ENCODE data around the gene ACY1.

ACY1 gene

DNA sequence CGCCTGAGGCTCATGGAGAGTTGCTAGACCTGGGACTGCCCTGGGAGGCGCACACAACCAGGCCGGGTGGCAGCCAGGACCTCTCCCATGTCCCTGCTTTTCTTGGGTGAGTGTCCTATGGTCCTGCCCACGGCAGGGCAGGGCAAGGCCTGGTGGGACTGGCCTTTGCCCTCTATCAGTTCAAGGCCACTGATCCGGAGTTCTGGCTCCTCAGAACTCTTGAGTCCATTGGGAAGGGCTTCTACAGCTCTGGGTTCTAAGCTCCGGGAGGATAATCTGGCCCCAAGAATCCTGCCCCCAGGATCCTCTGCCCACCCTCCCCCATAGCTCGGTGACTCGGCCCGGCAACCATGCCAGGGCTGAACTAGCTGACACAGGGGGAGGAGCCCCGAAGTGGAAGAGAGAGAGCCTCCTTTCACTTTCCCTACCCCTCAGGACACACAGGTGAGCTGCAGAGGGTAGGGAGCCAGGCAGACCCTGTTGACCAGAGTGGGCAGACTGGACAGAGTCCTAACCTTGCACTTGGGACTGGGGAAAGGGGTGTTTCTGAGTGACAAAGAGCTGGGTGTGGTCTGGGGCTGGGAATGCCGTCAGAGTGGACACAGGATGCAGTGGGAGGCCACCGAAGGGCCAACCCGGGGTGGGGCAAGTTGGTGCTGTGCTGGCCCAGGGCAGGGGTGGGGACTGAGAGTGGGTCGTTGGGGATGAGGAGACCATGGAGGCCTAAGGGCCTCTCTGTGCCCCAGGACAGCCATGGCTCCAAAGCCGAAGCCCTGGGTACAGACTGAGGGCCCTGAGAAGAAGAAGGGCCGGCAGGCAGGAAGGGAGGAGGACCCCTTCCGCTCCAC, 40.5 kb upstream of the ACY1 start:
- no peak for DNase-seq
- Histone ChIP-seq H3K9me3 (no peaks in the 10 kb centered on the region), H3K36me3 (peaks cover 3% of the 10 kb centered on the region; the same call in 1 of the 2 replicates), H3K4me3 (ENCODE audit: low read depth, low read length) (peak overlapping the region; percentile 51), H3K4me1 (no peaks in the 10 kb centered on the region; the same call in 1 of the 2 replicates), H3K27me3 (no peaks in the 10 kb centered on the region)
- no peak for TF ChIP-seq CTCF (IDR thresholded peaks at IDR 0.05; ENCODE audit: low read depth, low read length)

GRCh38 chr3:51943451-51944391, 39.6 kb upstream of the ACY1 start:
- no peak for TF ChIP-seq CTCF (IDR thresholded peaks at IDR 0.05; ENCODE audit: low read depth, low read length)
- Histone ChIP-seq H3K9me3 (no peaks in the 10 kb centered on the region), H3K27me3 (no peaks in the 10 kb centered on the region), H3K4me1 (no peaks in the 10 kb centered on the region; the same call in 1 of the 2 replicates), H3K36me3 (peaks cover 3% of the 10 kb centered on the region; the same call in 1 of the 2 replicates), H3K4me3 (ENCODE audit: low read depth, low read length) (no peak overlapping the region)
- no peak for DNase-seq

- H3K4me3 ChIP-seq (ENCODE audit: low read depth, low read length) = no peak overlapping the region
- H3K9me3 ChIP-seq = no peaks in the 10 kb centered on the region
- no peaks in the 10 kb centered on the region; the same call in 1 of the 2 replicates for H3K4me1 ChIP-seq
- no peak for DNase-seq
- H3K27me3 ChIP-seq = no peaks in the 10 kb centered on the region
- no peaks in the 10 kb centered on the region for H3K36me3 ChIP-seq
- TF ChIP-seq CTCF (IDR thresholded peaks at IDR 0.05; ENCODE audit: low read depth, low read length) = no peak
Measured at GRCh38 chr3:51944451-51945021, 38.8 kb upstream of the ACY1 start.

DNA sequence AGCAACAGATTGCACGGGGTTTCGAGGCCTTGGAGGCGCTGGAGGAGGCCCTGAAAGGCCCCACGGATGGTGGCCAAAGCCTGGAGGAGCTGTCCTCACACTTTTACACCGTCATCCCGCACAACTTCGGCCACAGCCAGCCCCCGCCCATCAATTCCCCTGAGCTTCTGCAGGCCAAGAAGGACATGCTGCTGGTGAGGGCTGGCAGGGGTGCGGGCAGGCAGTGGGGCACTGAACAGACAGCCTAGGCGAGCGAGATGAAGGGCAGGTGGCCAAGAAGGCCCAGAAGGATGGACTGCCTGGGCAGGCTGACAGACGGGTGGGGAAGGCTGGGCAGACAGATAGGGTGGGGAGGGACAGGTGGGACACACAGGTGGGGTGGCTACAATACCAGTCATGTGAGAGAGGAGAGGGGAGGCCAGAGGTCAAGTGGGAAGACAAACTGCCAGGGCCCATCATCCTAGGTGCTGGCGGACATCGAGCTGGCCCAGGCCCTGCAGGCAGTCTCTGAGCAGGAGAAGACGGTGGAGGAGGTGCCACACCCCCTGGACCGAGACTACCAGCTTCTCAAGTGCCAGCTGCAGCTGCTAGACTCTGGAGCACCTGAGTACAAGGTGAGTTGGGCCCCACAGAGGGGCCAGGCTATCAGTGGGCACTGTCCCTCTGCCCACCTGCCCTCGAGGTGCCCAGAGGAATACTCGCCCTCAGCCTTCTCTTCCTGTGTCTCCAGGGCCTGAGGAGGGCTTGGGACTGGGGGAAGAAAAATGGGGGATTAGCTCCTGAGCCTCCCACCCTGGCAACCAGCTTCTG, 38.1 kb upstream of the ACY1 start:
- H3K27me3 ChIP-seq = no peaks in the 10 kb centered on the region
- H3K9me3 ChIP-seq = no peaks in the 10 kb centered on the region
- no peak for DNase-seq
- no peaks in the 10 kb centered on the region for H3K4me1 ChIP-seq
- no peaks in the 10 kb centered on the region for H3K36me3 ChIP-seq
- H3K4me3 ChIP-seq (ENCODE audit: low read depth, low read length) = no peak overlapping the region
- no peak for TF ChIP-seq CTCF (IDR thresholded peaks at IDR 0.05; ENCODE audit: low read depth, low read length)

GRCh38 chr3:51945926-51946705, 37.2 kb upstream of the ACY1 start:
- no peak overlapping the region for H3K4me3 ChIP-seq (ENCODE audit: low read depth, low read length)
- DNase-seq = no peak
- TF ChIP-seq CTCF (IDR thresholded peaks at IDR 0.05; ENCODE audit: low read depth, low read length) = no peak
- H3K27me3 ChIP-seq = no peaks in the 10 kb centered on the region
- H3K36me3 ChIP-seq = no peaks in the 10 kb centered on the region
- H3K4me1 ChIP-seq = no peaks in the 10 kb centered on the region
- H3K9me3 ChIP-seq = no peaks in the 10 kb centered on the region
